ENCODE data around the gene STK24.
A peak's percentile ranks its signal among the peaks of the same experiment; 100 is the strongest.

STK24 gene

GRCh38 chr13:98556142-98556816 lies 20.6 kb downstream of the STK24 start:
- DNase-seq: no peak

DNA sequence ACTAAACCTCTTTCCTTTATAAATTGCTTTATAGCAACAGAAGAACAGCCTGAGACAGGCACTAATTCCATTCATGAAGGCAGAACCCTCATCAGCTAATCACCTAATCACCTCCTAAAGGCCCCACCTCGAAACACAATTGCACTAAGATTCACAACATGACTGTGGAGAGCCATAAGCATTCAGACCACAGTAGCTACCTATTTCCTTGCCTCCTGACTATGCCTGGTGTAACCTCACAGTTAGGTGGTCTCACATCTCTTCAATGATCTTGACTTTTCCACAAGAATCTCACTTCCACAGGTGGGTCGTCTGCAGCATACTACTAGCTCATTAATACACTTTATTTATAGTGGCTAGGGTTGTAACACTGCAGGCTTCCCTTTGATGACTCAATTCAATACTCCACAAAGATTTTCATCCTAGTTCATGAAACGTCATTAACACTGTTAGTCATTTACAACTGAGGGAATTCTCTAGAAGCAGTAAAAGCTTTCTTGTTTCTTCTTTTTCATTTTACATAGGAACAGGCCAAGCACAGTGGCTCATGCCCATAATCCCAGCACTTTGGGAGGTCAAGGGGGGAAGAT lies 27.1 kb downstream of the STK24 start:
- DNase-seq: no peak

- no peak for DNase-seq
Measured at GRCh38 chr13:98549006-98549727, 27.7 kb downstream of the STK24 start.

- no peak for DNase-seq
Measured at GRCh38 chr13:98548230-98548629, 28.7 kb downstream of the STK24 start.

- DNase-seq: no peak
Measured at GRCh38 chr13:98547455-98547854, 29.5 kb downstream of the STK24 start.

- no peak for DNase-seq
Measured at GRCh38 chr13:98546402-98546801, 30.5 kb downstream of the STK24 start.

DNA sequence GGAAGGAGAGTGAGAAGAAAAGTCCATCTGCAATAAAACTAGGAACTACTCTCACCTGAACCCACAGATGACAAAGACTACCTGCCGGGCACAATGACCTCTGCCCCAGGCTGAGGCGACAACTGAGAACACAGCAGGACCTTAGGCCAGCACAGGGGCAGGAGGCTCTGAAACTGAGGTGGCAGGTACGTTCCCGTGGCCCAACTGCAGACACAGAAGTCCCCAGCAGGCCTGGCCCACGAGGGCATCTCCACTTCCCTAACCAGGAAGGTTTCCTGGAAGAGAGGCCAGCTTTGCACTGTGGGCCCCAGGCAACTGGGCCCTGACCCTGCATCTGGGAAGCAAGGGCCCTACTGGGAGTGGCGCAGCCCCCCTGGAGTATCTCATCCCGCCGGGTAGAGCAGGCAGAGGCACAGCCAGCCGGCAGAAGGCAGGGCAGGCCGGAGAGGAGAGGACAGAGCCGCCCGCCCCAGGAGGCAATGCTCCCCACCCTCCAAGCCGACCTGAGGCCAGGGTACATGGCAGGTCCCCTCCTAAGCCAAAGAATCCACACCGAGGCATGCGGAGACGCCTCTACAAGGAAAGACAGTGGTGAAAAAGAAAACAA lies 32.7 kb downstream of the STK24 start:
- DNase-seq: no peak

- DNase-seq: no peak
Measured at GRCh38 chr13:98543378-98544103, 33.4 kb downstream of the STK24 start.

GRCh38 chr13:98542568-98543377 lies 34.1 kb downstream of the STK24 start:
- DNase-seq: no peak

DNA sequence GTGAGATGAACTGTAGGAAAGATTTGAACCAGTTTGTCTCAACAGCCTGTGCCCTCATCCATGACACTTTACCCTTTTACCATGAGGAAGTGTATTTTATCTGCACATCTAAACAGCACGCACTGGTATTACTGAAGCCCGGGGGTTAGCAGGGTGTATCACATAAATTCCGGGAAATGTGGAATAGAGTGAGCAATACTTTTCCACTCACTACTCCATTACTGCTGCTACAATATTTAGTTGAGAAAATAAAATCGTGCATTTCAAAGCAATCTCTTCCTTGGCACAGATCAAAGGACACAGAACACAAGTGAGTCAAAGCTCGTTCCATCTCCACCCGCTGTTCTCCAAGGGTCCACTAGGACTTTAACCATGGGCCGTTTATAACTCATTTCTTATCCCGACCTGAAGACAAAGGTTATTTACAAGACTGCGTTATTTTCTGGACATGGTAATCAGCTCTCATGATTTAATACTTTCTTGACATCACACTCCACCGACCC lies 35.2 kb downstream of the STK24 start:
- DNase-seq: no peak

DNA sequence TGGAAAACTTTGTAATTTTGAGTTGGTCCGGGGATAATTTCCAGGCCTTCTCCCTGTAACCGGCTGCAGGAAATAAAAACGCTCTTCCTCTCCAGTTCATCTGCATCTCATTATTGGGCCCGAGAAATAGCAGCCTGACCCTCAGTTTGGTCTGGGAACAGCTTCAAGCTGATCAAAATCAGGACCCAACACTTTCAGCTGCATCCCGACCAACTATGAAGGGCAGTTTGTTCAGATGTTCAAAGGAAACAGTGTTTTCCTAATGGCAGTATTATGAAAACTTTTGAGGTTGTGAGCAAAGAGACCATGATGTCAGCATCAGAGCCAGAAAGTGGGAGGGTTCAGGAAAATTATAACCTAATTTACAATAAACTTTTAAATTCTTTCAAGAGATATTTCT lies 35.7 kb downstream of the STK24 start:
- DNase-seq: no peak

DNA sequence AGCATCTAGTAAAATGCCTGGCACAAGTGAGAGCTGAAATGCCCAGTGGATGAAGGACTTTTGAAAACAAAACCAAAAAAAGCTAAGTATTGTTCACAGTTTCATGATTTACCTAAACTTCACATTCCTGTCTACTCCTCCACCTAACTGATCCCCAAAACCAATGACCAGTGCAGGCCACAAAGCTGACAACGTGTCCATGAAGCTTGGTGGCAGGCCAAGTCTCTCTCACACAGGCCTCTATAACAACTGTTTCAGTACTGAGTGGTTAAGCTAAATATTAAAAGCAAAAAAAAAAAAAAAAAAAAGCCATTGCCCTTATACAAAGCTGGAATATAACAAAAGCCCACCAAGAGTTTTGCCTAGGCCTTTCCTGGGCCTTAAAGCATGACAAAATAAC lies 36.4 kb downstream of the STK24 start:
- DNase-seq: no peak

DNA sequence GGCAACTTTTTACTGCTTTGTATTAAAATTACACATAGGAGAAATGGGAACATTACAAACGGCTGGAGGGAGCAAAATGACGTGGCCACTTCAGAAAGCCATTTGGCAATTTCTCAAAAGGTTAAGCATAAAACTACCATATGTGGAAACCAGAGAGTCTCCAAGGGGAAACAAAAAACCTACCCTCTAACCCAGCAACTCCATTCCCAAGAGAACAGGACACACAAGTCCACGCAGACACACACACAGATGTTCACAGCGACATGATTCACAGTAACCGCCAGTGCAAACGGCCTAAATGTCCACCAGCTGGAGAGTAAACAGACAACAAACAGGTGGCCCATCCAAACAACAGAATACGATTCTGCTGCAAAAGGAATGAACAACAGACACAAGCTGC lies 37.2 kb downstream of the STK24 start:
- peak; percentile 40 for DNase-seq

DNA sequence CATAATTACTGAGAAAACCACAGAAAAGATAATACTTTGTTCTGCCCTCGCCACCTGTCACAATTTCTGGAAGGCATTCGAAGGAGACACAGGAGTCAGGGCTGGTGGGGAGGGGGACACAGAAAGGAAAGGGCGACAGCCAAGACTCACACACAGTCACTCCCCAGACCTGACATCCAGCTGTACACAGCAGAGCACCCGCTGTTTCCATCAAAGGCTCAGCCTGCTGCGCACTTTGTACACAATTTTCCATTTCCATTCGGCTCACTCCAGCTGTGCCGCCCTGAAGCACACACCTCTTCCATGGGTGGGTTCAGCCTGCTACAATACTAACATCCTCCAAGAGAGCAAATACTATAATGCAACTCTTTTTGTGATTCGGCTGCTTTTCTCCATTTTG lies 38.0 kb downstream of the STK24 start:
- peak; percentile 64 for DNase-seq

DNA sequence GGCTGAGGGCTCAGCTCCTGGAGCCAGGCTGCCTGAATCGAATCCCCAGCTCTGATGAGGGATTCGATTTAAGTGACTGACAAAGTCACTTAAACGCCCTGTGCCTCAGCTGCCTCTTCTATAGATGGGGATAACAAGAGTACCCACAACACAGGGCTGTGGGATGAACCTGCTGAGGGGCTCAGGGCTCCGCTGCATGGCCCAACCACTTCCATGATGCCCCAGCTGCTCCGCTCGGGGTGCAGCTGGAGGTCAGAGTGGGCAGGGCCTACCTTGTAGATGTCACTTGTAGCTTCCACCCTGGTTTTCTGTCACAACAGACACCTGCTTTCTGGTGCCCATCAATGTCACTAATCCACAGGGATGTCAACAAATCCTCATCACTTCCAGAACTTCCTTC lies 39.2 kb downstream of the STK24 start:
- DNase-seq: no peak

DNA sequence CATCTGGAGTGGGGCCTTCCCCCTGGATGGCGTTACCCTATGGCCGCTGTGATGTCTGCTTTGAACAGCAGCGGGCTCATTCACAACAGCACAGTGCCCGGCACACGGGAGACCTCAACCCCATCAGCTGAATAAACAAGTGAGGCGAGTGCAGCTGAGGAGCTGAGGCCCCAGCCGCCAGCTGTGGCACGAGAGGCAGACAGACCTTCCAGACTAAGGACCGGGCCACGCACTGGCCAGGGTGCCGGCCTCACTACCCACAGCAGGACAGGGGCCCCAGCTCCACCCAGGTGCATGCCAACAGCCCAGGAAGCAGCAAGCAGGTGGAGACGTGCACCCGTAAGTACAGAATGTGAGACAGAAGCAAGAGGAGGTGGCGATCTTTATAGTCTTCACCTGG lies 39.6 kb downstream of the STK24 start:
- DNase-seq: peak; percentile 50

- no peak for DNase-seq
Measured at GRCh38 chr13:98536729-98537128, 40.2 kb downstream of the STK24 start.

DNA sequence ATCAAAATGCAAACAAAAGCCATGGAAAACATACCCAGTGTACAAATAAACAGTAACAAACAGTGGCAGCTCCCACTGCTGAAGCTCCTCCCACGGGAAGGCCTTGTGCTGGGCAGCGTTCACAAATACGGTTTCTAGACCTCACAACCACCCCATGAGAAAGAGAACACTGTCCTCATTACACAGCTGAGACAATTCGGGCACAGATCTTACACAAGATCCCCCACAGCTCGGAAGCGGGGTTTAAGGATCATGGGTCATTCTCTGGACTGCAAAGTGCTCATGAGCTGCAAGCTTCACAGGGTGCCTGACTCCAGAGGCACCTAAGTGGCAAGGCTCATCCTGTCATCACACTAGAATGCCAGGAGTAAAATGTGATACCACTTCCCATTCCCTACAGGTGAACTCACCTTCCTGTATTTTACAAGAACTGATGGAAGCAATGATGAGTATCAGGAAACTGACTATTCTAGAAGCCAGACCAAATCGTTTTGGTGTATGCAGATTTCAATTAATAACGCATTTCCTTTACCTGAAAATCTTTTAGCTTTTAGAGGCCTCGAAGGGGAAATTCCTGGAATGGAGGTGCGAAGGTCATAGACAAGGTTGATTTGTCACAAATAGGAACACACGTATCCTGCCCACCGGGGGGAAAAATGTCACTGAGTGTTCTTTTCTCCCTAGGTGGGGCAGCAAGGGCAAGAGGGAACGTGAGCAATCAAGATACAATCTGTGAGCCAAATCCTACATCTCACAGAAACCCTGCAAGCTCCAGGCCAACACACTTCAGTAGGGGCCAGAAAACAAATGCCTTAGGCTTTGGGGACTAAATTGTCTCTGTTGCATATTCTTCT lies 41.2 kb downstream of the STK24 start:
- DNase-seq: peak; percentile 22

- no peak for DNase-seq
Measured at GRCh38 chr13:98534821-98535220, 42.1 kb downstream of the STK24 start.

- peak; percentile 40 for DNase-seq
Measured at GRCh38 chr13:98533912-98534311, 43.0 kb downstream of the STK24 start.

GRCh38 chr13:98532254-98532653 lies 44.7 kb downstream of the STK24 start:
- DNase-seq: no peak
